ENCODE data around the gene CHMP6. TPM values are rescaled to one million over a fixed set of nuclear protein-coding genes. Genes with fewer than 3 reads are reported as not detected.

The CHMP6 gene
- total RNA-seq, 4 donors from 2014 or later: 17.5 to 35.6 (median 23.1) TPM

- no peak for TF ChIP-seq POLR2AphosphoS5 (IDR thresholded peaks at IDR 0.05)
- TF ChIP-seq POLR2A (IDR thresholded peaks at IDR 0.05): no peak
- TF ChIP-seq EP300 (IDR thresholded peaks at IDR 0.05): no peak
- no peak for TF ChIP-seq CTCF (IDR thresholded peaks at IDR 0.05)
- H3K27ac ChIP-seq: no peak overlapping the region
- DNase-seq (ENCODE audit: low spot score in 2 of 2): no peak
- no peaks in the 10 kb centered on the region for H3K36me3 ChIP-seq
- peaks cover 2% of the 10 kb centered on the region for H3K27me3 ChIP-seq
- no peak overlapping the region for H3K4me3 ChIP-seq
- H3K9me3 ChIP-seq: no peaks in the 10 kb centered on the region
- H3K4me1 ChIP-seq: peaks cover 30% of the 10 kb centered on the region
- WGBS: 72% methylated on average over 7 of the region's 7 CpGs
These were observed 5.6 kb upstream of the CHMP6 start for GRCh38 chr17:80986046-80986445.

- Histone ChIP-seq H3K4me3 (no peak overlapping the region), H3K36me3 (no peaks in the 10 kb centered on the region), H3K27ac (no peak overlapping the region), H3K27me3 (no peaks in the 10 kb centered on the region), H3K4me1 (peaks cover 26% of the 10 kb centered on the region), H3K9me3 (no peaks in the 10 kb centered on the region)
- WGBS: 67% methylated on average over 15 of the region's 18 CpGs
- TF ChIP-seq POLR2A (IDR thresholded peaks at IDR 0.05): no peak
- TF ChIP-seq POLR2AphosphoS5 (IDR thresholded peaks at IDR 0.05): no peak
- TF ChIP-seq CTCF (IDR thresholded peaks at IDR 0.05): no peak
- no peak for TF ChIP-seq EP300 (IDR thresholded peaks at IDR 0.05)
- DNase-seq (ENCODE audit: low spot score in 2 of 2): no peak
These were observed 4.7 kb upstream of the CHMP6 start for GRCh38 chr17:80986816-80987475.

- Histone ChIP-seq H3K4me1 (peaks cover 35% of the 10 kb centered on the region), H3K36me3 (no peaks in the 10 kb centered on the region), H3K27me3 (no peaks in the 10 kb centered on the region), H3K27ac (peak overlapping the region; percentile 20), H3K4me3 (peak overlapping the region; percentile 27), H3K9me3 (no peaks in the 10 kb centered on the region)
- 26% methylated on average over 6 of the region's 16 CpGs for WGBS
- TF ChIP-seq EP300 (IDR thresholded peaks at IDR 0.05): no peak
- TF ChIP-seq POLR2AphosphoS5 (IDR thresholded peaks at IDR 0.05): no peak
- no peak for TF ChIP-seq POLR2A (IDR thresholded peaks at IDR 0.05)
- TF ChIP-seq CTCF (IDR thresholded peaks at IDR 0.05): no peak
- DNase-seq (ENCODE audit: low spot score in 2 of 2): peak in 1 of 2 donors; percentile 84
These were observed 3.6 kb upstream of the CHMP6 start for GRCh38 chr17:80987941-80988461.

GRCh38 chr17:80989586-80989913 lies 2.1 kb upstream of the CHMP6 start:
- WGBS: 74% methylated on average over 11 of the region's 11 CpGs
- Histone ChIP-seq H3K36me3 (no peaks in the 10 kb centered on the region), H3K27me3 (no peaks in the 10 kb centered on the region), H3K9me3 (no peaks in the 10 kb centered on the region), H3K4me1 (peaks cover 51% of the 10 kb centered on the region), H3K4me3 (no peak overlapping the region), H3K27ac (no peak overlapping the region)
- TF ChIP-seq EP300 (IDR thresholded peaks at IDR 0.05) (no peak), POLR2A (IDR thresholded peaks at IDR 0.05) (no peak), POLR2AphosphoS5 (IDR thresholded peaks at IDR 0.05) (no peak), CTCF (IDR thresholded peaks at IDR 0.05) (no peak)
- DNase-seq (ENCODE audit: low spot score in 2 of 2): no peak

GRCh38 chr17:80990921-80991644 lies 558 bp upstream of the CHMP6 start:
- no peak for TF ChIP-seq POLR2AphosphoS5 (IDR thresholded peaks at IDR 0.05)
- no peak for TF ChIP-seq EP300 (IDR thresholded peaks at IDR 0.05)
- TF ChIP-seq CTCF (IDR thresholded peaks at IDR 0.05): no peak
- TF ChIP-seq POLR2A (IDR thresholded peaks at IDR 0.05): no peak
- no peaks in the 10 kb centered on the region for H3K27me3 ChIP-seq
- no peaks in the 10 kb centered on the region for H3K9me3 ChIP-seq
- H3K4me3 ChIP-seq: peak overlapping the region; percentile 100
- 30% methylated on average over 21 of the region's 22 CpGs for WGBS
- peaks cover 60% of the 10 kb centered on the region for H3K4me1 ChIP-seq
- H3K27ac ChIP-seq: peak overlapping the region; percentile 75
- no peak for DNase-seq (ENCODE audit: low spot score in 2 of 2)
- peaks cover 13% of the 10 kb centered on the region for H3K36me3 ChIP-seq

All from suprapubic skin (tissue), 4 donors.